Measurements from ENCODE around the gene C1QL2. TPM values are rescaled to one million over a fixed set of nuclear protein-coding genes. Genes with fewer than 3 reads are reported as not detected.

C1QL2 gene
- total and polyA plus RNA-seq, 2 experiments from 2014 or later: 0.69 to 0.87 TPM

DNA sequence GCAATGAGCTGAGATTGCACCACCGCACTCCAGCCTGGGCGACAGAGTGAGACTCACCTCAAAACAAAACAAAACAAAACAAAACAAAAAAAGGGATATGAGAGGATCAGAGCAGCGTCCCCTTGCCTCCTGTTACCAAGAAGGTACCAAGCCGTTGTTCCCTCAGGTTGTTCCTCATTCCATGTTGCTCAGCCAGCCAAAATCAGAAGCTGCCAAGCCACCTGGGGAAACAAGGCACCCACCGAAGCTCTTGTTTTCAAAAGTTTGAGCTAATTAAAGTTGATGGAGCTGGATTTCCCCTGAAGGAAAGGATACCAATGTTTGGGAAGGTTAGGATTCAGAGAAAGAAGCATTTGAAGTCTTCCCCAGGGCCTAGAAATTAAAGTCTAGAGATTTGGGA lies 43.3 kb upstream of the C1QL2 start:
- TF ChIP-seq ZNF331 (CRISPR knock-in tag; IDR thresholded peaks at IDR 0.05; ENCODE audit: low read depth) (no peak), REST (IDR thresholded peaks at IDR 0.05; ENCODE audit: unreplicated experiment) (no peak), POLR2AphosphoS5 (IDR thresholded peaks at IDR 0.05; ENCODE audit: low read depth) (no peak)
- H3K27me3 Mint-ChIP-seq (ENCODE audit: insufficient read depth, low read depth, poor library complexity): peaks cover 12% of the 10 kb centered on the region
- ATAC-seq (no peak), DNase-seq (ENCODE audit: low spot score) (no peak)
- no peak overlapping the region for H3K27ac Mint-ChIP-seq
- Histone ChIP-seq H4K20me1 (replicated peaks; ENCODE audit: insufficient read depth) (no peaks in the 10 kb centered on the region), H2AFZ (no peak overlapping the region), H3K79me2 (replicated peaks; ENCODE audit: insufficient read depth) (no peaks in the 10 kb centered on the region), H3K4me1 (ENCODE audit: insufficient read depth) (peaks cover 10% of the 10 kb centered on the region), H3K36me3 (ENCODE audit: insufficient read depth) (no peaks in the 10 kb centered on the region), H3K27me3 (ENCODE audit: insufficient read depth) (no peaks in the 10 kb centered on the region), H3K4me3 (no peak overlapping the region), H3K9me2 (ENCODE audit: insufficient read depth) (no peaks in the 10 kb centered on the region), H3K4me2 (no peak overlapping the region), H3K27ac (ENCODE audit: low read depth) (no peak overlapping the region), H3F3A (replicated peaks; ENCODE audit: low read depth) (no peaks in the 10 kb centered on the region)
- H3K4me3 Mint-ChIP-seq: no peak overlapping the region
- H3K36me3 Mint-ChIP-seq (ENCODE audit: low read depth): no peaks in the 10 kb centered on the region
- no peaks in the 10 kb centered on the region for H3K9me3 Mint-ChIP-seq
- peaks cover 15% of the 10 kb centered on the region for H3K4me1 Mint-ChIP-seq

DNA sequence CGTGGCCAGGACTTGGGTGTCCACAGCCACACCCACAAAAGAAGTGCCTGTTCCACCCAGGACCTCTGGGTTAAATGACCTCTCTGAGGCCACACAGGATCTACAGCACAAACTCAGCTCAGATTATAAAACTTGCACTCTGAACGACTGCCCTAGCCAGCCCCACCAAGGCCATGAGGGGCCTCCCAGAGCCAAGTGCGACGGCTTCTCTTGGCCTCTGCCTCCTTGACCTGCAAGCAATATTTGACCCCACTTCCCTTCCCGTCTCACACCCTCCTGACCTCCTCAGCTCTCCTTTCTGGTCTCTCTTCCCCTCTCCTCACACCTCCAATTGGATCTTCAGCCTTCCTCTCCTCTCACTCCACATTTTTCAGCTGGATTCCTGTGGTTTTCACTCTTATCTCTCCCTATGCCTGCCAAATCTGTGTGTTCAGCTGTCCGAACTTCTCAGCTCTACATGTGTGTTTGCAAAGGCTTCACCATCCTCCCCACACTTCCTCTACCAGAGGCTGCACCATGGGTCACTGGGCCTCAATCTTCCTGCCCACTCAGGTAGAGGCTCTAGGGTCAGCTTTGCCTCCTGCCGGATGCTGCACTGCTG lies 39.8 kb upstream of the C1QL2 start:
- H3K9me3 Mint-ChIP-seq: no peaks in the 10 kb centered on the region
- Histone ChIP-seq H3K4me3 (no peak overlapping the region), H3K36me3 (ENCODE audit: insufficient read depth) (no peaks in the 10 kb centered on the region), H3K9me2 (ENCODE audit: insufficient read depth) (no peaks in the 10 kb centered on the region), H3K27ac (ENCODE audit: low read depth) (no peak overlapping the region), H4K20me1 (replicated peaks; ENCODE audit: insufficient read depth) (no peaks in the 10 kb centered on the region), H3K4me2 (no peak overlapping the region), H3F3A (replicated peaks; ENCODE audit: low read depth) (no peaks in the 10 kb centered on the region), H3K4me1 (ENCODE audit: insufficient read depth) (peaks cover 17% of the 10 kb centered on the region), H2AFZ (0 out of 2 replicates have a peak overlapping the region, but pooled peaks have one; percentile 28), H3K79me2 (replicated peaks; ENCODE audit: insufficient read depth) (no peaks in the 10 kb centered on the region), H3K27me3 (ENCODE audit: insufficient read depth) (no peaks in the 10 kb centered on the region)
- DNase-seq (ENCODE audit: low spot score) (no peak), ATAC-seq (no peak)
- no peak overlapping the region for H3K4me3 Mint-ChIP-seq
- H3K4me1 Mint-ChIP-seq: peaks cover 35% of the 10 kb centered on the region
- H3K27me3 Mint-ChIP-seq (ENCODE audit: insufficient read depth, low read depth, poor library complexity): peaks cover 13% of the 10 kb centered on the region
- no peaks in the 10 kb centered on the region for H3K36me3 Mint-ChIP-seq (ENCODE audit: low read depth)
- H3K27ac Mint-ChIP-seq: no peak overlapping the region
- TF ChIP-seq, protein P1, sequence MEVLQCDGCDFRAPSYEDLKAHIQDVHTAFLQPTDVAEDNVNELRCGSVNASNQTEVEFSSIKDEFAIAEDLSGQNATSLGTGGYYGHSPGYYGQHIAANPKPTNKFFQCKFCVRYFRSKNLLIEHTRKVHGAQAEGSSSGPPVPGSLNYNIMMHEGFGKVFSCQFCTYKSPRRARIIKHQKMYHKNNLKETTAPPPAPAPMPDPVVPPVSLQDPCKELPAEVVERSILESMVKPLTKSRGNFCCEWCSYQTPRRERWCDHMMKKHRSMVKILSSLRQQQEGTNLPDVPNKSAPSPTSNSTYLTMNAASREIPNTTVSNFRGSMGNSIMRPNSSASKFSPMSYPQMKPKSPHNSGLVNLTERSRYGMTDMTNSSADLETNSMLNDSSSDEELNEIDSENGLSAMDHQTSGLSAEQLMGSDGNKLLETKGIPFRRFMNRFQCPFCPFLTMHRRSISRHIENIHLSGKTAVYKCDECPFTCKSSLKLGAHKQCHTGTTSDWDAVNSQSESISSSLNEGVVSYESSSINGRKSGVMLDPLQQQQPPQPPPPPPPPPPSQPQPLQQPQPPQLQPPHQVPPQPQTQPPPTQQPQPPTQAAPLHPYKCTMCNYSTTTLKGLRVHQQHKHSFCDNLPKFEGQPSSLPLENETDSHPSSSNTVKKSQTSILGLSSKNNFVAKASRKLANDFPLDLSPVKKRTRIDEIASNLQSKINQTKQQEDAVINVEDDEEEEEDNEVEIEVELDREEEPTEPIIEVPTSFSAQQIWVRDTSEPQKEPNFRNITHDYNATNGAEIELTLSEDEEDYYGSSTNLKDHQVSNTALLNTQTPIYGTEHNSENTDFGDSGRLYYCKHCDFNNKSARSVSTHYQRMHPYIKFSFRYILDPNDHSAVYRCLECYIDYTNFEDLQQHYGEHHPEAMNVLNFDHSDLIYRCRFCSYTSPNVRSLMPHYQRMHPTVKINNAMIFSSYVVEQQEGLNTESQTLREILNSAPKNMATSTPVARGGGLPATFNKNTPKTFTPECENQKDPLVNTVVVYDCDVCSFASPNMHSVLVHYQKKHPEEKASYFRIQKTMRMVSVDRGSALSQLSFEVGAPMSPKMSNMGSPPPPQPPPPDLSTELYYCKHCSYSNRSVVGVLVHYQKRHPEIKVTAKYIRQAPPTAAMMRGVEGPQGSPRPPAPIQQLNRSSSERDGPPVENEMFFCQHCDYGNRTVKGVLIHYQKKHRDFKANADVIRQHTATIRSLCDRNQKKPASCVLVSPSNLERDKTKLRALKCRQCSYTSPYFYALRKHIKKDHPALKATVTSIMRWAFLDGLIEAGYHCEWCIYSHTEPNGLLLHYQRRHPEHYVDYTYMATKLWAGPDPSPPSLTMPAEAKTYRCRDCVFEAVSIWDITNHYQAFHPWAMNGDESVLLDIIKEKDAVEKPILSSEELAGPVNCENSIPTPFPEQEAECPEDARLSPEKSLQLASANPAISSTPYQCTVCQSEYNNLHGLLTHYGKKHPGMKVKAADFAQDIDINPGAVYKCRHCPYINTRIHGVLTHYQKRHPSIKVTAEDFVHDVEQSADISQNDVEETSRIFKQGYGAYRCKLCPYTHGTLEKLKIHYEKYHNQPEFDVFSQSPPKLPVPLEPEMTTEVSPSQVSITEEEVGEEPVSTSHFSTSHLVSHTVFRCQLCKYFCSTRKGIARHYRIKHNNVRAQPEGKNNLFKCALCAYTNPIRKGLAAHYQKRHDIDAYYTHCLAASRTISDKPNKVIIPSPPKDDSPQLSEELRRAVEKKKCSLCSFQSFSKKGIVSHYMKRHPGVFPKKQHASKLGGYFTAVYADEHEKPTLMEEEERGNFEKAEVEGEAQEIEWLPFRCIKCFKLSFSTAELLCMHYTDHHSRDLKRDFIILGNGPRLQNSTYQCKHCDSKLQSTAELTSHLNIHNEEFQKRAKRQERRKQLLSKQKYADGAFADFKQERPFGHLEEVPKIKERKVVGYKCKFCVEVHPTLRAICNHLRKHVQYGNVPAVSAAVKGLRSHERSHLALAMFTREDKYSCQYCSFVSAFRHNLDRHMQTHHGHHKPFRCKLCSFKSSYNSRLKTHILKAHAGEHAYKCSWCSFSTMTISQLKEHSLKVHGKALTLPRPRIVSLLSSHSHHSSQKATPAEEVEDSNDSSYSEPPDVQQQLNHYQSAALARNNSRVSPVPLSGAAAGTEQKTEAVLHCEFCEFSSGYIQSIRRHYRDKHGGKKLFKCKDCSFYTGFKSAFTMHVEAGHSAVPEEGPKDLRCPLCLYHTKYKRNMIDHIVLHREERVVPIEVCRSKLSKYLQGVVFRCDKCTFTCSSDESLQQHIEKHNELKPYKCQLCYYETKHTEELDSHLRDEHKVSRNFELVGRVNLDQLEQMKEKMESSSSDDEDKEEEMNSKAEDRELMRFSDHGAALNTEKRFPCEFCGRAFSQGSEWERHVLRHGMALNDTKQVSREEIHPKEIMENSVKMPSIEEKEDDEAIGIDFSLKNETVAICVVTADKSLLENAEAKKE (CRISPR knock-in tag; IDR thresholded peaks at IDR 0.05): no peak
- TF ChIP-seq, protein P2, sequence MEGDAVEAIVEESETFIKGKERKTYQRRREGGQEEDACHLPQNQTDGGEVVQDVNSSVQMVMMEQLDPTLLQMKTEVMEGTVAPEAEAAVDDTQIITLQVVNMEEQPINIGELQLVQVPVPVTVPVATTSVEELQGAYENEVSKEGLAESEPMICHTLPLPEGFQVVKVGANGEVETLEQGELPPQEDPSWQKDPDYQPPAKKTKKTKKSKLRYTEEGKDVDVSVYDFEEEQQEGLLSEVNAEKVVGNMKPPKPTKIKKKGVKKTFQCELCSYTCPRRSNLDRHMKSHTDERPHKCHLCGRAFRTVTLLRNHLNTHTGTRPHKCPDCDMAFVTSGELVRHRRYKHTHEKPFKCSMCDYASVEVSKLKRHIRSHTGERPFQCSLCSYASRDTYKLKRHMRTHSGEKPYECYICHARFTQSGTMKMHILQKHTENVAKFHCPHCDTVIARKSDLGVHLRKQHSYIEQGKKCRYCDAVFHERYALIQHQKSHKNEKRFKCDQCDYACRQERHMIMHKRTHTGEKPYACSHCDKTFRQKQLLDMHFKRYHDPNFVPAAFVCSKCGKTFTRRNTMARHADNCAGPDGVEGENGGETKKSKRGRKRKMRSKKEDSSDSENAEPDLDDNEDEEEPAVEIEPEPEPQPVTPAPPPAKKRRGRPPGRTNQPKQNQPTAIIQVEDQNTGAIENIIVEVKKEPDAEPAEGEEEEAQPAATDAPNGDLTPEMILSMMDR (conservative IDR thresholded peaks at IDR 0.05; ENCODE audit: low read depth in 2 of 2): no peak
- no peak for TF ChIP-seq EZH2phosphoT487 (IDR thresholded peaks at IDR 0.05; ENCODE audit: unreplicated experiment)

Measured in GM23338 (cell line).